Endothelial cell of umbilical vein (primary cell): ENCODE data around the gene NDUFS2.

Experiments used
- CTCF ChIP-seq, 2 donors: IDR thresholded peaks; 1 replicate in 1 of 2; 2 replicates in 1 of 2; pipeline ENCODE4 v1.5.1; 2011; ENCODE audit warnings: low read length in 2 of 2, mild to moderate bottlenecking in 2 of 2, moderate library complexity in 2 of 2, control low read depth in 1 of 2, inconsistent platforms in 1 of 2, low read depth in 1 of 2; ENCODE audit not compliant: insufficient read depth in 1 of 2; ENCODE audit errors: extremely low read depth in 1 of 2
- JUN ChIP-seq: IDR thresholded peaks from 2 replicates; pipeline ENCODE4 v1.6.1; 2011; ENCODE audit warnings: borderline replicate concordance, low read depth; ENCODE audit not compliant: insufficient read length, insufficient read depth
- MYC ChIP-seq: IDR thresholded peaks from one replicate; pipeline ENCODE4 v1.6.1; 2011; ENCODE audit warnings: mild to moderate bottlenecking, low read depth, low read length
- POLR2A ChIP-seq: IDR thresholded peaks from 2 replicates; pipeline ENCODE4 v1.6.1; 2012; ENCODE audit warnings: low read depth, mild to moderate bottlenecking, control low read depth, low read length
- TF ChIP-seq, protein P1 (sequence below): IDR thresholded peaks from 2 replicates; pipeline ENCODE4 v1.6.1; 2011; ENCODE audit not compliant: insufficient read depth, insufficient read length

DNA sequence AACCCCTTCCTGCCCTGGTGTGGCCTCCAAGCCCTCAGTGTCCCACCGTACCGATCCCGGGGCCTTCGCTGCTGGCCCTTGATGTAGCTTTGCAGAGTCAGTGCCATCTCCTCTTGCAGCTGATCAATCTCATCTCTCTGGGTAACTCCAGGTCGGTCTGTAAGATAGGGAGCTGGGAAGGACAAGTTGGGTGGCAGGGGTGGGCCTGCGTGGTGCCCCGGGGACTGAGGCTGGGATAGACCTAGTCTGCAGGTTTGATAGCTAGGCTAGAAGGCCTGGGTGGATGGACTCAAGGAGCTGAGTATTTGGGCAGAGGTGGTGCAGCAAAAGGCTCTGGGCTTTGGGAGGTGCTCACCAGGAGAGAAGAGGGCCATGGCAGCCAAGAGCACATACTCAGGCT is 28.6 kb downstream of the NDUFS2 start:
- no peak for TF ChIP-seq CTCF (IDR thresholded peaks at IDR 0.05; ENCODE audit: extremely low read depth in 1 of 2, insufficient read depth in 1 of 2, low read depth in 1 of 2, low read length in 2 of 2)
- TF ChIP-seq, protein P1, sequence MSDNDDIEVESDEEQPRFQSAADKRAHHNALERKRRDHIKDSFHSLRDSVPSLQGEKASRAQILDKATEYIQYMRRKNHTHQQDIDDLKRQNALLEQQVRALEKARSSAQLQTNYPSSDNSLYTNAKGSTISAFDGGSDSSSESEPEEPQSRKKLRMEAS = no peak
- TF ChIP-seq POLR2A = no peak
- no peak for TF ChIP-seq MYC
- TF ChIP-seq JUN = no peak
